H9 (cell line): ENCODE results near the gene ATP8A2. TPM values are rescaled to one million over a fixed set of nuclear protein-coding genes. Genes with fewer than 3 reads are reported as not detected.

Source experiments
- DNase-seq: peaks from one replicate; pipeline ENCODE4 v3.0.0-alpha.2; 2017
- H2AFZ ChIP-seq: one replicate; pipeline ENCODE4 v1.6.1; 2013; ENCODE audit warnings: mild to moderate bottlenecking, low read length, control low read depth, moderate library complexity
- H2AK5ac ChIP-seq: 2 replicates; pipeline ENCODE4 v1.6.1; 2013; ENCODE audit warnings: low read length, control low read depth, mixed read lengths; ENCODE audit not compliant: insufficient read length
- H2BK120ac ChIP-seq: one replicate; pipeline ENCODE4 v1.6.1; 2013; ENCODE audit warnings: low read depth, mild to moderate bottlenecking, low read length, control low read depth, inconsistent platforms; ENCODE audit not compliant: poor library complexity, severe bottlenecking
- H2BK12ac ChIP-seq: 2 replicates; pipeline ENCODE4 v1.6.1; 2013; ENCODE audit warnings: low read length, control low read depth, mixed read lengths, low read depth; ENCODE audit not compliant: insufficient read length
- H2BK15ac ChIP-seq: 2 replicates; pipeline ENCODE4 v1.6.1; 2013; ENCODE audit warnings: low read depth, low read length, control low read depth
- H2BK20ac ChIP-seq: one replicate; pipeline ENCODE4 v1.6.1; 2013; ENCODE audit warnings: low read depth, mild to moderate bottlenecking, low read length, control low read depth, inconsistent platforms; ENCODE audit not compliant: poor library complexity, severe bottlenecking
- H2BK5ac ChIP-seq: 2 replicates; pipeline ENCODE4 v1.6.1; 2013; ENCODE audit warnings: low read length, control low read depth, mixed read lengths; ENCODE audit not compliant: insufficient read length
- H3K14ac ChIP-seq: 2 replicates; pipeline ENCODE4 v1.6.1; 2013; ENCODE audit warnings: low read length, control low read depth; ENCODE audit not compliant: insufficient read depth
- H3K18ac ChIP-seq: 2 replicates; pipeline ENCODE4 v1.6.1; 2013; ENCODE audit warnings: low read depth, mild to moderate bottlenecking, mixed read lengths, low read length, control low read depth; ENCODE audit not compliant: insufficient read length
- H3K23ac ChIP-seq: 2 replicates; pipeline ENCODE4 v1.6.1; 2013; ENCODE audit warnings: low read length, control low read depth, mixed read lengths, low read depth; ENCODE audit not compliant: insufficient read length
- H3K23me2 ChIP-seq: 2 replicates; pipeline ENCODE4 v1.6.1; 2013; ENCODE audit warnings: low read depth, mild to moderate bottlenecking, mixed read lengths, low read length, control low read depth; ENCODE audit not compliant: insufficient read length, poor library complexity, severe bottlenecking
- H3K27ac ChIP-seq: 2 replicates; pipeline ENCODE4 v1.5.1; 2013; ENCODE audit warnings: low read length, control low read depth, mixed read lengths, low read depth; ENCODE audit not compliant: insufficient read length
- H3K27me3 ChIP-seq: 2 replicates; pipeline ENCODE4 v1.6.1; 2013; ENCODE audit warnings: low read length, control low read depth, inconsistent platforms; ENCODE audit not compliant: insufficient read depth
- H3K4ac ChIP-seq: 2 replicates; pipeline ENCODE4 v1.6.1; 2013; ENCODE audit warnings: low read depth, mild to moderate bottlenecking, control low read depth, inconsistent platforms, low read length, moderate library complexity
- H3K4me1 ChIP-seq: 2 replicates; pipeline ENCODE4 v1.6.1; 2013; ENCODE audit warnings: low read length, control low read depth, inconsistent platforms; ENCODE audit not compliant: insufficient read depth
- H3K4me2 ChIP-seq: 2 replicates; pipeline ENCODE4 v1.6.1; 2013; ENCODE audit warnings: low read length, control low read depth, mixed read lengths; ENCODE audit not compliant: insufficient read length, insufficient read depth
- H3K56ac ChIP-seq: 2 replicates; pipeline ENCODE4 v1.6.1; 2013; ENCODE audit warnings: low read depth, mild to moderate bottlenecking, mixed read lengths, low read length, control low read depth; ENCODE audit not compliant: insufficient read length
- H3K79me1 ChIP-seq: 2 replicates; pipeline ENCODE4 v1.6.1; 2013; ENCODE audit warnings: low read depth, mild to moderate bottlenecking, moderate library complexity, low read length, control low read depth, inconsistent platforms; ENCODE audit not compliant: insufficient read depth, poor library complexity, severe bottlenecking
- H3K79me2 ChIP-seq: 2 replicates; pipeline ENCODE4 v1.6.1; 2013; ENCODE audit warnings: low read length, control low read depth, inconsistent platforms; ENCODE audit not compliant: insufficient read depth
- H3K9ac ChIP-seq: 2 replicates; pipeline ENCODE4 v1.6.1; 2013; ENCODE audit warnings: low read length, control low read depth, mixed read lengths; ENCODE audit not compliant: insufficient read length; ENCODE audit errors: extremely low read depth
- H3K9me3 ChIP-seq: one replicate; pipeline ENCODE4 v1.6.1; 2013; ENCODE audit warnings: low read depth, low read length, inconsistent platforms; ENCODE audit not compliant: control insufficient read depth
- H3T11ph ChIP-seq: one replicate; pipeline ENCODE4 v1.6.1; 2013; ENCODE audit warnings: mild to moderate bottlenecking, low read length, control low read depth, inconsistent platforms
- H4K20me1 ChIP-seq: one replicate; pipeline ENCODE4 v1.6.1; 2013; ENCODE audit not compliant: control insufficient read depth, insufficient read length, insufficient read depth
- H4K5ac ChIP-seq: 2 replicates; pipeline ENCODE4 v1.6.1; 2013; ENCODE audit warnings: low read depth, mild to moderate bottlenecking, mixed read lengths, low read length, control low read depth; ENCODE audit not compliant: insufficient read length
- H4K8ac ChIP-seq: replicated peaks from 2 replicates; pipeline ENCODE4 v1.6.1; 2013; ENCODE audit warnings: low read length, control low read depth, mixed read lengths, low read depth; ENCODE audit not compliant: insufficient read length
- H4K91ac ChIP-seq: 2 replicates; pipeline ENCODE4 v1.6.1; 2013; ENCODE audit warnings: low read depth, mild to moderate bottlenecking, moderate library complexity, mixed read lengths, low read length, control low read depth; ENCODE audit not compliant: insufficient read length
- H3K27ac Mint-ChIP-seq, 3 experiments: 2 replicates in 2 of 3; 3 replicates in 1 of 3; pipeline ENCODE4 v1.8.0; 2020 to 2021; ENCODE audit warnings: mixed read lengths in 3 of 3, mild to moderate bottlenecking in 1 of 3, moderate library complexity in 1 of 3
- H3K27me3 Mint-ChIP-seq: 2 replicates; pipeline ENCODE4 v1.8.0; 2021; ENCODE audit warnings: low read depth, mild to moderate bottlenecking, moderate library complexity, mixed read lengths
- H3K36me3 Mint-ChIP-seq, 3 experiments: 2 replicates in 2 of 3; 3 replicates in 1 of 3; pipeline ENCODE4 v1.8.0; 2020 to 2021; ENCODE audit warnings: low read depth in 3 of 3, mixed read lengths in 3 of 3; ENCODE audit not compliant: insufficient read depth in 1 of 3
- H3K4me1 Mint-ChIP-seq, 2 experiments: 2 replicates each; pipeline ENCODE4 v1.8.0; 2020; ENCODE audit warnings: mixed read lengths in 2 of 2
- H3K4me3 Mint-ChIP-seq, 2 experiments: 2 replicates in 1 of 2; 3 replicates in 1 of 2; pipeline ENCODE4 v1.8.0; 2020 to 2021; ENCODE audit warnings: mild to moderate bottlenecking in 2 of 2, mixed read lengths in 2 of 2, moderate library complexity in 1 of 2
- H3K9me3 Mint-ChIP-seq, 2 experiments: 2 replicates in 1 of 2; 3 replicates in 1 of 2; pipeline ENCODE4 v1.8.0; 2020; ENCODE audit warnings: mild to moderate bottlenecking in 2 of 2, mixed read lengths in 2 of 2, moderate library complexity in 1 of 2
- WGBS: extraction: QIAGEN DNeasy Blood & Tissue Kit; methylation state at CpG from one replicate; pipeline ENCODE4 v1.1.7; 2013; ENCODE audit warnings: missing lambda C conversion rate, low lambda C conversion rate, mixed read lengths; ENCODE audit not compliant: insufficient read length; ENCODE audit errors: extremely low coverage; 5-methylcytosine and 5-hydroxymethylcytosine counted together
- total RNA-seq: library from RNA; stranded (reverse); gene quantifications from 2 replicates; pipeline ENCODE4 v1.2.1, GENCODE V29; 2021
- TF ChIP-seq, protein P1 (sequence below): fragments of 200-600 bp; sonication (generic); conservative IDR thresholded peaks from 3 replicates; pipeline ENCODE4 v1.8.0; 2021; ENCODE audit warnings: antibody characterized with exemption, mild to moderate bottlenecking

Gene ATP8A2
- total RNA-seq, 1 experiment from 2014 or later: 18.2 TPM

DNA sequence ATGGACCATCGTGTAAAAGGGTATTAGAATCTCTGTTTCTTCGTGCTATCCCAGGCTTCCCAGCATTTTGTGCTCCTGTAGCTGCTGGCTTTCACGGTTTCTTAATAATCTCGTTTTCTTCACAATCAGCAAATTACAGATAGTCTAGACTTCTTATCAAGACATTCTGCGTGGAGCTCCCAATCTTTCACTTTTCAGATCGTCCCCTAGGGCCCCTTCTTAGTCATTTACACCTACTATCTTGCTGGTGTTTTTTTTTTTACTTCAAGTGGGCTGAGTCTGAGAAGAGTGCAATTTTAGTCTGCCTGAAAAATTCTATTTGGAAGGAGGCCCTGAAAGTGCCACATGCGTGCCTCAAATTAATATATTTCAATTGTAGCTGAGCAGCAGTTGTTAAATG is 404.9 kb downstream of the ATP8A2 start:
- no CpG with 5 or more reads among the region's 7 CpGs for WGBS
- H3K4me1 ChIP-seq: no peaks in the 10 kb centered on the region; the same call in 1 of the 2 replicates
- H3K4me3 Mint-ChIP-seq: no peak overlapping the region

More for the DNA sequence above, 404.9 kb downstream of the ATP8A2 start:
- Histone ChIP-seq H3K4me2 (no peak overlapping the region), H4K20me1 (no peaks in the 10 kb centered on the region), H4K5ac (no peak overlapping the region), H3K79me2 (no peaks in the 10 kb centered on the region), H4K91ac (no peak overlapping the region), H3K23ac (no peak overlapping the region), H2BK12ac (no peak overlapping the region), H3K23me2 (no peaks in the 10 kb centered on the region), H2BK15ac (no peak overlapping the region), H3K56ac (no peak overlapping the region), H3K18ac (no peak overlapping the region), H3K4ac (no peak overlapping the region), H3K9me3 (no peaks in the 10 kb centered on the region), H3T11ph (no peak overlapping the region), H2BK120ac (no peak overlapping the region), H3K14ac (no peak overlapping the region), H3K9ac (no peak overlapping the region), H2BK20ac (no peak overlapping the region), H3K27me3 (no peaks in the 10 kb centered on the region), H2AFZ (no peak overlapping the region), H2AK5ac (no peak overlapping the region), H3K79me1 (no peaks in the 10 kb centered on the region), H2BK5ac (no peak overlapping the region), H3K27ac (no peak overlapping the region), H4K8ac (no peak overlapping the region)
- no peaks in the 10 kb centered on the region for H3K27me3 Mint-ChIP-seq
- no peak for DNase-seq
- peaks cover 0 to 2% of the 10 kb centered on the region in 2 experiments; a peak in 1 of 5 replicates for H3K9me3 Mint-ChIP-seq
- peaks cover 0 to 2% (median 0%) of the 10 kb centered on the region in 3 experiments; a peak in 1 of 7 replicates for H3K36me3 Mint-ChIP-seq
- H3K4me1 Mint-ChIP-seq: peaks cover 14 to 27% of the 10 kb centered on the region in 2 experiments
- H3K27ac Mint-ChIP-seq: no peak overlapping the region; a peak in 1 of 7 replicates
- TF ChIP-seq, protein P1, sequence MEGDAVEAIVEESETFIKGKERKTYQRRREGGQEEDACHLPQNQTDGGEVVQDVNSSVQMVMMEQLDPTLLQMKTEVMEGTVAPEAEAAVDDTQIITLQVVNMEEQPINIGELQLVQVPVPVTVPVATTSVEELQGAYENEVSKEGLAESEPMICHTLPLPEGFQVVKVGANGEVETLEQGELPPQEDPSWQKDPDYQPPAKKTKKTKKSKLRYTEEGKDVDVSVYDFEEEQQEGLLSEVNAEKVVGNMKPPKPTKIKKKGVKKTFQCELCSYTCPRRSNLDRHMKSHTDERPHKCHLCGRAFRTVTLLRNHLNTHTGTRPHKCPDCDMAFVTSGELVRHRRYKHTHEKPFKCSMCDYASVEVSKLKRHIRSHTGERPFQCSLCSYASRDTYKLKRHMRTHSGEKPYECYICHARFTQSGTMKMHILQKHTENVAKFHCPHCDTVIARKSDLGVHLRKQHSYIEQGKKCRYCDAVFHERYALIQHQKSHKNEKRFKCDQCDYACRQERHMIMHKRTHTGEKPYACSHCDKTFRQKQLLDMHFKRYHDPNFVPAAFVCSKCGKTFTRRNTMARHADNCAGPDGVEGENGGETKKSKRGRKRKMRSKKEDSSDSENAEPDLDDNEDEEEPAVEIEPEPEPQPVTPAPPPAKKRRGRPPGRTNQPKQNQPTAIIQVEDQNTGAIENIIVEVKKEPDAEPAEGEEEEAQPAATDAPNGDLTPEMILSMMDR: no peak
